ENCODE data around the gene ATP9A.
"Not testable (repeated sequence)": the region's sequence is repeated elsewhere in the genome, so short reads cannot be mapped to it uniquely, and the experiment has no call there.

Gene ATP9A, protein sequence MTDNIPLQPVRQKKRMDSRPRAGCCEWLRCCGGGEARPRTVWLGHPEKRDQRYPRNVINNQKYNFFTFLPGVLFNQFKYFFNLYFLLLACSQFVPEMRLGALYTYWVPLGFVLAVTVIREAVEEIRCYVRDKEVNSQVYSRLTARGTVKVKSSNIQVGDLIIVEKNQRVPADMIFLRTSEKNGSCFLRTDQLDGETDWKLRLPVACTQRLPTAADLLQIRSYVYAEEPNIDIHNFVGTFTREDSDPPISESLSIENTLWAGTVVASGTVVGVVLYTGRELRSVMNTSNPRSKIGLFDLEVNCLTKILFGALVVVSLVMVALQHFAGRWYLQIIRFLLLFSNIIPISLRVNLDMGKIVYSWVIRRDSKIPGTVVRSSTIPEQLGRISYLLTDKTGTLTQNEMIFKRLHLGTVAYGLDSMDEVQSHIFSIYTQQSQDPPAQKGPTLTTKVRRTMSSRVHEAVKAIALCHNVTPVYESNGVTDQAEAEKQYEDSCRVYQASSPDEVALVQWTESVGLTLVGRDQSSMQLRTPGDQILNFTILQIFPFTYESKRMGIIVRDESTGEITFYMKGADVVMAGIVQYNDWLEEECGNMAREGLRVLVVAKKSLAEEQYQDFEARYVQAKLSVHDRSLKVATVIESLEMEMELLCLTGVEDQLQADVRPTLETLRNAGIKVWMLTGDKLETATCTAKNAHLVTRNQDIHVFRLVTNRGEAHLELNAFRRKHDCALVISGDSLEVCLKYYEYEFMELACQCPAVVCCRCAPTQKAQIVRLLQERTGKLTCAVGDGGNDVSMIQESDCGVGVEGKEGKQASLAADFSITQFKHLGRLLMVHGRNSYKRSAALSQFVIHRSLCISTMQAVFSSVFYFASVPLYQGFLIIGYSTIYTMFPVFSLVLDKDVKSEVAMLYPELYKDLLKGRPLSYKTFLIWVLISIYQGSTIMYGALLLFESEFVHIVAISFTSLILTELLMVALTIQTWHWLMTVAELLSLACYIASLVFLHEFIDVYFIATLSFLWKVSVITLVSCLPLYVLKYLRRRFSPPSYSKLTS

DNA sequence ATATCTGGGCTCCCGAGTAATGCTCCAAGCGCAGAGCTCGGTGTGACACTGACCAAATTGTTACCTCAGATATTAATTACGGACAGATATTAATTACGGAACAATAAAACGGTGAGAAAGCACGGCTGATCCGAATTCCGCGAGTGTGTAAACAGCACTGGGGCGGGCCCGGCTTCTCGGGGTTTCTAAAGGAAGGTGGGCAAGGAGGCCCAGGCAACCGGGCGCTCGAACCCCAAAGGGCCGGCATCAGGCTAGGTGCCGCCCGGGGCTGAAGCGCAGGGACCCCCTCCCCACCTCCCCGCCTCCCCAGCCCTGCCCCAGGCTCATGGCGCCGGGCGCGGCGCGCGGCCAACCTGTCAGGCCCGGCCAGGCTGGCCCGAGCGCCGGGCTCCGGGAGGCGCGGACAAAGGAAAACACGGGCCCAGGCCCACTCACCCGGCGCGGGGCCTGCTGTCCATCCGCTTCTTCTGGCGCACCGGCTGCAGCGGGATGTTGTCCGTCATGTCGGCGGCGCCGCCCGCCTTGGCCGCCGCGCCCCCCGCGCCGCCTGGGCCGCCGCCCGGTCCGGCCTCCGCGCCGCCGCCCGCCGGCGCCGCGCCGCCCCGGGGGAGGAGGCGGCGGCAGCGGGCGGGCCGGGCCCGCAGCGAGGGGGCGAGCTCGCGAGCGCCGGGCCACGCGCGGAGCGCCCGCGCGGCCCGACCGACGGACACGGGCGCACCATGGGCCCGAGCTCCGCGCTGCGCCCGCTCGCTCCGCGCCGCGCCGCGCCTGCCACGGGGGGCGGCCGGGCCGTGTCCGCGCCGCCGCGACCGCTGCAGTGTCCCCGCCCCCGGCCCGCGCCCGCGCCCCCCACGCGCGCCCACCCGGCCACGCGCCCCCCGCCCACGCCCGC is at the start of gene ATP9A:
ATP9A (minus strand) TSS at position 524 of the 892 bp plus-strand sequence; CDS start at position 503, 21 bp downstream.
- DNase-seq (ENCODE audit: low read depth in 3 of 3) = no peak

DNA sequence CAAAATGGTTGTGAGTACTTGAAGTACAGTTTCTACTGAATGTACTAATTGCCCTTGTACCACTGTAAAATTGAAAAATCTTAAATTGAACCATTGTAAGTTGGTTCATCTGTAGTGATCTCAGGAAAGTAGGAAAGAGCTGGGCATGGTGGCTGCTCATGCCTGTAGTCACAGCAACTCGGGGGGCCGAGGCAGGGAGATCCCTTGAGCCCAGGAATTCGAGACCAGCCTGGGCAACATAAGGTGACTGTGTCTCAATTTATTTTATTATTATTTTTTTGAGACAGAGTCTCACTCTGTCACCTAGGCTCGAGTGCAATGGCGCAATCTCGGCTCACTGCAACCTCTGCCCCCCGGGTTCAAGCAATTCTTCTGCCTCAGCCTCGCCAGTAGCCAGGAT is 48.7 kb upstream of the ATP9A start:
- DNase-seq (ENCODE audit: low read depth in 3 of 3) = not testable (repeated sequence)

DNA sequence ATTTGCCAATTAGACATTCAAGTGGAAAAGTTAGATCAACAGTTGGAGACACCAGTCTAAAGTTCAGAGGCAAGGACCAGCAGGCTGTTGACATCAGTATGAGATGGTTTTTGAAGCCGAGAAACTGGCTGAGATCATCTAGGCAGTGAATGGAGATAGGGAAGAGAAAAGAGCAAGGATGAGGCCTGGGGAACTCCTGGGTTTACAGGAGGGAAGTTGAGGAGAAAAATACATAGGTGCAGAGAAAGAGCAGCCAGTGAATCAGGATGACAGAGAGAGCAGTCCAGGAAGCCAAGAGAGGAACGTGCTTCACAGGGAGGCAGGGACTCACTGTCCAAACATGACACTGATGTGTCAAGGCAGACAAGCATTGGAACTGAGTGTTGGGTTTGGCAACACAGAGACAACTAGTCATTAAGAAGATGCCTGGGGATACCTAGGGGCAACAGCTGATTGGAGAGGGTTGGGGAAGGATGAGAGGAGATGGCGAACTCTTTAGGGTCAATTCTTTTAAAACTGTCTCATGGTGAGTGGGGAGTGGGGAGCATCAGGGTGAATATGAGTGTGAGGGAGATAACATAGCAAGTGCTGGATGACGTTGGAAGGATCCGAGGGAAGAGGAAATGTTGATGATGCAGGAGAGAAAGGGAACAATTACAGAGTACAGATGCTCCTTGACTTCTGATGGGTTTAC is 47.3 kb upstream of the ATP9A start:
- no peak for DNase-seq (ENCODE audit: low read depth in 3 of 3)

- no peak for DNase-seq (ENCODE audit: low read depth in 3 of 3)
These were observed 44.7 kb upstream of the ATP9A start for GRCh38 chr20:51812861-51813260.

DNA sequence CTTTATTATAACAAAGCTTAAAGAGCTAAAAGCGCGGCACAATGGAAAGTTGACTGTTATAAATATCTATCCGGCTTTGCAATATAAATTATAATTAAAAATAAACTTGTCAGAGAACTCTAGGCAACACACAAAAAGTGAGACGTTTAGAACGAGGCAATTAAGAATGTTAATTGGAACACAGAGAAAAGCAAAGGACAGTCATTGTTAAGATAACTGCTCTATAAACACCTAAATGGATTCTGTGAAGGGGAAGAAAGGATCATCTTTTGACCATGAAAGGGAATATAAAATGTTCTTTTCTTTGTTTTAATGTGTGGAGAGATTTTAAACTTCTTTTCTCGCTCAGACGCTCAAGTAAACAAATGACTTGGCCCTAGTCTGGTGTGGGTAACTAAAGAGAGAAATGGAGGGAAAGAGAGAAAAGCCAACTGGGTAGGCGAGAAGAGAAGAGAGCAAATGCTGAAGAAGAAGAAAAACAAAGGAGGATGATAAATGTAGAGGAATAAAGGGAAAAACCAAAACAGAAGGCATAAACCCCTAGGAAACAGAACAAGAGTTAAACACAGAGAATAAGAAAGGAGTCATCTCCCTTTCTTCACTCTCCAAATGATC is 43.4 kb upstream of the ATP9A start:
- no peak for DNase-seq (ENCODE audit: low read depth in 3 of 3)

DNA sequence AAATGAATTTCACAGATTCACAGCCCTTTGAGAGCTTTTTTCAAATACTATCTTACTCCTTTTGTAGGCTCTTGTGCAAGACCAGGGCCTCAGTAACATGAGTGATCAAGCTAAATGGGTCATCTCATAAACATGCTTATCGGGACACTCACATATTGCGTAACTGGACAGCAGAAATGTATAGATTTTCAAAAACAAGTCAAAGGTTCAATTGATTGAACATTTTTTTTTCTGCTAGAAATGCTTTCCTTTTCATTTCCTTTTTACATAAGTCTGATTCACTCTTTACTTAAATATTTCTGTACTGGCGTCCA is 42.8 kb upstream of the ATP9A start:
- no peak for DNase-seq (ENCODE audit: low read depth in 3 of 3)

GRCh38 chr20:51810155-51811041 is 42.2 kb upstream of the ATP9A start:
- DNase-seq (ENCODE audit: low read depth in 3 of 3) = no peak

GRCh38 chr20:51807720-51808250 is 39.6 kb upstream of the ATP9A start:
- no peak for DNase-seq (ENCODE audit: low read depth in 3 of 3)

DNA sequence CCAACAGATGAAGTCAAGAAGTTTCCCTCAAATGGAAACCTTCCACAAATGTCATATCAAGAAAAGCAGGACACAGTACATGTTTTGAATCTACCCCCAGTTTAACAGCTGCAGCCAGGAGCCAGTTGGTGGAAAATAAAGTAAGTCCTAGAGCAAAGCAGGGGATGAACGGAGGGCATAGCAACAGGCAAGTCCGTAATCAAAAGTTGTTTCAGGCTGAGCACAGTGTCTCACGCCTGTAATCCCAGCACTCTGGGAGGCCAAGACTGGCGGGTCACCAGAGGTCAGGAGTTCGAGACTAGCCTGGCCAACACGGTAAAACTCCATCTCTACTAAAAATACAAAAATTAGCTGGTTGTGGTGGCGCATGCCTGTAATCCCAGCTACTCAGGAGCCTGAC is 36.6 kb upstream of the ATP9A start:
- DNase-seq (ENCODE audit: low read depth in 3 of 3) = no peak

DNA sequence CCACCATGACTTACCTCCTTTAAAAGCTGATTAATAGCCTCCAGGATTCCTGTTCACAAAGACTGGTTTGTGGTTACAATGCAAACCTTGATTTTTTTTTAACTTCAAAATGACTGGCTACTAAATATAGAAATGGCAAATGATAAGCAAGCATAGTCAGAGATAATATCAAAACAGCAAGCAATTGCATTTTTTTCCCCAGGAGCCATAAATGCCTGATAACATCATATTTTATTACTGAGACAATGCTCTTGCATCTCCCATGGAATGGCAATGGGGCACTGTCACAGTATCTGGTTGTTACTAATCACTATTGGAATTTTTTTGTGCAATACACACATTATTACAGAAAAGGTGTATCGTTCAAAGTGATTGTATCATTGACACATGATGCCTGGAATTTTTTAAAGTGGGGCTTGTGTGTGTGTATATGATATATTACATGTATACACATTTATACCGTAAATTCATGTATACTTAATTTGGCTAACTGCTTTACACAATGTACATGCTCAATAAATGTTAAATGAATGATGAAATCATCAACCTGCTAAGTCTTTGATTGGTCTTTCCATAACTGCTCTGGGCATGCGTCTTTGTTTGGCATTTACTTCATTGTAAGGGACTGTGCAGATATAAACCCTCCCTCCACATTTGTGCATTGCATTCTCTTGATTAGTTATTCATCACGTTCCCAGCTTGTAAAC is 35.1 kb upstream of the ATP9A start:
- DNase-seq (ENCODE audit: low read depth in 3 of 3) = no peak

DNA sequence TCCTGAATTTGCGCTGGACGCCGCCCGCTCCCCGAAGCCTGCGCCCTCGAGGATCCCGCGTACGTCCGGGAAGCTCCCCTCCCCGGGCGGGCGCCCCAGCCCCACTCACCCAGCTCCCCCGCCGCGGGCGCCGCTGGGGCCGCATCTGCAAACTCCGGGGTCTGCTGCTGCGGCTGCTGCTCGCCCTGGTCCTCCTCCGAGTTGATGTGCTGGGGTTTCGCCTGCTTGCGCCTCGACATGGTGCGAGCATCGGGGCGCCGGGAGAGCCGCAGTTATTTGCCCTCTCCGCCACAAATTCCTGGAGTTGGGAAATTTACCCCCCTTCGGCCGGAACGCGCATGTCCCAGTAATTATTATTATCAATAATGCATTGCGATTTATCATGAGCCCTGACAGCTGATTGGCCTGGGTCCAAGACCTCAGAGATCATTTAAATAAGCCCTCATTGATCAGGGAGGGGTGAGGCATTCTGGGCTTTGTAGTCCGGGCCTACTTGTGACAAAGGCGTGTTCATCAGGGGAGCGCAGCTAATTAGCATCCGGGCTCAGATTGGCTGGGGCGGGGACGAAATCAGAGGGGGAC is 34.1 kb upstream of the ATP9A start, which contains the start of gene SALL4:
SALL4 (minus strand) TSS at position 352 of the 582 bp plus-strand sequence; CDS start at position 239, 113 bp downstream.
- DNase-seq (ENCODE audit: low read depth in 3 of 3) = no peak

GRCh38 chr20:51801823-51802123 is 33.6 kb upstream of the ATP9A start:
- no peak for DNase-seq (ENCODE audit: low read depth in 3 of 3)

GRCh38 chr20:51801122-51801822 is 33.1 kb upstream of the ATP9A start:
- DNase-seq (ENCODE audit: low read depth in 3 of 3) = no peak

DNA sequence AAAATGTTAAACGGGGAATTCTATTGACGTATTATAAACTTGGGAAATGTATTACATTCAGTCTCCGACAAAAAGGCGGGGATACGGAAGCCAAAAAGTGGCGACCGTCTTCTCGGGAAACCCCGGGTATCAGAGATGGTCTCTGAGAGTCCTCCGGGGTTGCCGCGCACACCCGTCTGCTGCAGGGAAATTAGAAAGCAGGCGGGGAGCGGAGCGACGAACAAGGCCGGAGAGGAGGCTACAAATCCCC is 32.6 kb upstream of the ATP9A start:
- no peak for DNase-seq (ENCODE audit: low read depth in 3 of 3)

DNA sequence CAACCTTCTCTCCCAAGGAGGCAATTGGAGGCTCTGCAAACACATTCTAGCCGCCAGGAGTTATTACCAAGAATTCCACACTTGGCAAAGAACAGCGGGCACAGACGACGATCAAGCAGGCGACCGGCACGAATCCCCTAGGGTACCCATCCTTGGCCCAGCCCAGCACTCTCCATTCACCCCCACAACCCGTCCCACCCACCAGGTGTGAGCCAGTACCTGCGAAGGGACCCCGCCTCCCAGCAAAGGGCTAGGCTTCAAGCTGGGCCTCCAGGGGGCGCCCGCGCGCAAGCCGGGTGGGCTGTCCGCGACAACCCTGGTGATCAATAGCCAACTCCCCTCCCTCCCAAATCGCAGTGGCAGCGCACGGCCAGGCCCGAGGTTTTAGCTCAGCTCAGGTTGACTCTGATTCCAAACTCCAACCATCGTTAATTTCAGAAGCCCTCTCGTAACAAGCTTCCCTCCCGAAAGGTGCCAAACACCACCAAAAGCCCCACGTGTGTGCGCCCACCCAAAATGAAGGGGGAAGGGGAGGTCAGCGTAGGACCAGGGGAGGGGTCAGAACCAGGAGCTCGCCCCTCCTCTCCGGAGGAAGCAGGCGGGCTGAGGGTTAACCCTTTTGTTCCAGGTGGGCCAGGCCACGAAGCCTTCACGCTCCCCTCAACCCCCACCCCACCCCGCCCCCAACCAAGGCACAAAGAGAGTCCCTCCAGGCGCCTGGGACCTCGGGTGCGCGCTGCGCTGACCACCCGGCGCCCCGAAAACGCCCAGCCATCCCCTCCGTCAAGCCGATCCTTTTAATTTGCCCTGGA is 32.1 kb upstream of the ATP9A start:
- DNase-seq (ENCODE audit: low read depth in 3 of 3) = peak; percentile 48 to 68 (median 61)

DNA sequence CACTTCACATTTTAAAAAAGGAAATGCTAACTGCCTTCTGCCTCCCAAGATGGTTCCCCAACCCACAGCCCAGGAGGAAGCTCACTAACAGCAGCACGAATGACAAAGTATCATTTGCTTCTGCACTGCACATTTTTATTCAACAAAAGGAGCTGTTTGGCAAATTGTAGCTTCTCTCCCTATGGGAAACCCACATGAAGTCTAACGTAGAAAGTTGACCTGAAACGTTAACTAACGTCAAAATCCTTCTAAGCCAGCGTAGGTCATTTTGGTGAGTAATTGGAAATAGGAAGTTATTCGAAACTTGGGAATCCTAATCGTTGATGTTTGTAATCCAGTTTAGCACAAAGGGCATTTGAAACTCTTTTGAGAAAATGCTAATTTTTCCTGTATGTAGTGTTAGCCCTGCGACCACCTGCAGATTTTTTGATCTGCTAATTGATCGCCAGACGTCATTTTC is 31.2 kb upstream of the ATP9A start:
- no peak for DNase-seq (ENCODE audit: low read depth in 3 of 3)
